Heart left ventricle (tissue), 13 donors: Measurements from ENCODE around the gene ZFAND5.

ENCODE experiments used
- POLR2A ChIP-seq, 2 donors: fragments of 450-650 bp; IDR thresholded peaks; one replicate each; pipeline ENCODE4 v1.6.1; 2017; ENCODE audit warnings: antibody characterized with exemption in 2 of 2, mild to moderate bottlenecking in 2 of 2, moderate library complexity in 2 of 2
- TF ChIP-seq, protein P1 (sequence below), 12 donors: fragments of 200-600 bp; sonication (generic) in 4 of 12; IDR thresholded peaks; one replicate each; pipeline versions ENCODE4 v1.5.0 to v1.8.0; 2018 to 2022; ENCODE audit warnings: antibody characterized with exemption in 12 of 12, mild to moderate bottlenecking in 5 of 12
- donor health status: ischemic (EF 13 %, LVEDD 7.1; RV severe dilation, severe dysfunction).
- donor health status: DM: no; HTN: yes; CAD: no.
- donor health status: DM: no; HTN: no; CAD: no.
- donor health status: ischemic (EF 25% LVEDD 6.9; RV normal size, moderate dysfunction).
- donor health status: ischemic (EF 25% LVEDD 5.7; RV mildly dilated, moderate dysfunction).
- donor health status: ischemic (EF 35%, LVEDD 5.7; RV mildly dilated, moderate dysfunction).
- donor health status: nonischemic (EF 11% LVEDD 7.7; RV severe dilation, severe dysfunction).
- donor health status: DM: yes; HTN: yes; CAD: no.
- donor health status: PGD.
- donor health status: ischemic (EF 29% LVEDD 5.4; RV normal size, mild dysfunction).
- donor health status: nonischemic (EF 23%, LVEDD 6.1; RV moderate dilation, normal function).

DNA sequence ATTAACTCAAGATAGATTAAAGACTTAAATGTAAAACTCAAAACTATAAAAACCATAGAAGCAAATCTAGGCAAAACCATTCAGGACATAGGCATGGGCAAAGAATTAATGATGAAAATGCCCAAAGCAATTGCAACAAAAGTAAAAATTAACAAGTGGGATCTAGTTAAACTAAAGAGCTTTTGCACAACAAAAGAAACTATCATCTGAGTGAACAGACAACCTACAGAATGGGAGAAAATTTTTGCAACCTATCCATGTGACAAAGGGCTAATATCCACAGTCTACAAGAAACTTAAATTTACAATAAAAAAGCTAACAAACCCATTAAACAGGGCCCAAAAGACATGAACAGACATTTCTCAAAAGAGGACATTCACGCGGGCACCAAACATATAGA, 34.4 kb upstream of the ZFAND5 start:
- TF ChIP-seq, protein P1, sequence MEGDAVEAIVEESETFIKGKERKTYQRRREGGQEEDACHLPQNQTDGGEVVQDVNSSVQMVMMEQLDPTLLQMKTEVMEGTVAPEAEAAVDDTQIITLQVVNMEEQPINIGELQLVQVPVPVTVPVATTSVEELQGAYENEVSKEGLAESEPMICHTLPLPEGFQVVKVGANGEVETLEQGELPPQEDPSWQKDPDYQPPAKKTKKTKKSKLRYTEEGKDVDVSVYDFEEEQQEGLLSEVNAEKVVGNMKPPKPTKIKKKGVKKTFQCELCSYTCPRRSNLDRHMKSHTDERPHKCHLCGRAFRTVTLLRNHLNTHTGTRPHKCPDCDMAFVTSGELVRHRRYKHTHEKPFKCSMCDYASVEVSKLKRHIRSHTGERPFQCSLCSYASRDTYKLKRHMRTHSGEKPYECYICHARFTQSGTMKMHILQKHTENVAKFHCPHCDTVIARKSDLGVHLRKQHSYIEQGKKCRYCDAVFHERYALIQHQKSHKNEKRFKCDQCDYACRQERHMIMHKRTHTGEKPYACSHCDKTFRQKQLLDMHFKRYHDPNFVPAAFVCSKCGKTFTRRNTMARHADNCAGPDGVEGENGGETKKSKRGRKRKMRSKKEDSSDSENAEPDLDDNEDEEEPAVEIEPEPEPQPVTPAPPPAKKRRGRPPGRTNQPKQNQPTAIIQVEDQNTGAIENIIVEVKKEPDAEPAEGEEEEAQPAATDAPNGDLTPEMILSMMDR (IDR thresholded peaks at IDR 0.05), result no peak
- no peak for TF ChIP-seq POLR2A (IDR thresholded peaks at IDR 0.05)
